HCT116 (cell line): ENCODE measurements around the gene ATCAY. TPM values are rescaled to one million over a fixed set of nuclear protein-coding genes. Genes with fewer than 3 reads are reported as not detected.

Experiments used
- ATAC-seq: fragments of 200-7000 bp; cut with Tn5 transposase; 2 replicates; pipeline ENCODE4 v1.9.1; 2020; ENCODE audit warnings: mild to moderate bottlenecking, moderate library complexity
- BruUV-seq: library from RNA; stranded (reverse); fragments of 400-500 nt; replicated peaks from 2 replicates; lab custom pipeline; 2021; lab: Mats Ljungman, UMichigan
- CTCF ChIA-PET: fragments of 300-600 bp; sonication (Branson Sonifier 250); formaldehyde crosslinking; loops from one replicate; lab custom pipeline; 2021; ENCODE audit warnings: antibody characterized with exemption; lab: Charles Lee
- POLR2A ChIA-PET: fragments of 300-600, 350-600 bp; sonication (Branson Sonifier 250); formaldehyde crosslinking; loops from one replicate; lab custom pipeline; 2021; ENCODE audit warnings: antibody characterized with exemption; lab: Charles Lee
- RAD21 ChIA-PET, 2 experiments: fragments of 300-600 bp; sonication (Branson Sonifier 250); formaldehyde crosslinking; loops; one replicate each; lab custom pipeline; 2023; ENCODE audit warnings: low total read pairs in 2 of 2; ENCODE audit not compliant: uncharacterized antibody in 2 of 2, unreplicated experiment in 2 of 2, low non-redundant PET in 1 of 2; lab: Charles Lee
- DNase-seq: peaks from one replicate; pipeline ENCODE4 v3.0.0-alpha.2; 2010; ENCODE audit warnings: low read depth, low spot score
- H2AFZ ChIP-seq: fragments of 200-600 bp; shearing (Covaris generic), sonication (generic); 2 replicates; pipeline ENCODE4 v1.6.1; 2017; ENCODE audit warnings: low read depth, mixed run types, mixed read lengths, antibody characterized with exemption, low read length; ENCODE audit not compliant: poor library complexity, severe bottlenecking
- H3K27ac ChIP-seq: 2 replicates; pipeline ENCODE4 v1.5.1; 2012; ENCODE audit warnings: low read depth, low read length
- H3K27me3 ChIP-seq: fragments of 200-600 bp; sonication (generic); 2 replicates; pipeline ENCODE4 v1.6.1; 2016; ENCODE audit warnings: mixed run types, low read length, mixed read lengths; ENCODE audit not compliant: insufficient read depth
- H3K36me3 ChIP-seq, 2 experiments: fragments of 200-500 bp in 1 of 2; fragments of 200-600 bp in 1 of 2; sonication (Bioruptor generic) in 1 of 2; sonication (generic) in 1 of 2; 2 replicates each; pipeline versions ENCODE4 v1.5.1 to v1.6.1; 2014 to 2016; ENCODE audit warnings: low read length in 2 of 2, inconsistent platforms in 1 of 2, mixed read lengths in 1 of 2, mixed run types in 1 of 2; ENCODE audit not compliant: insufficient read depth in 2 of 2, control insufficient read depth in 1 of 2
- H3K4me1 ChIP-seq, 2 experiments: fragments of 200-600 bp in 1 of 2; sonication (generic) in 1 of 2; 2 replicates each; pipeline versions ENCODE4 v1.5.1 to v1.6.1; 2012 to 2017; ENCODE audit warnings: low read length in 2 of 2, inconsistent platforms in 1 of 2, mild to moderate bottlenecking in 1 of 2, mixed read lengths in 1 of 2, mixed run types in 1 of 2, moderate library complexity in 1 of 2; ENCODE audit not compliant: insufficient read depth in 2 of 2, control insufficient read depth in 1 of 2
- H3K4me2 ChIP-seq: fragments of 200-600 bp; sonication (generic); 2 replicates; pipeline ENCODE4 v1.6.1; 2017; ENCODE audit warnings: mixed run types, low read length, mixed read lengths
- H3K4me3 ChIP-seq, 2 experiments: fragments of 200-600 bp in 1 of 2; sonication (generic) in 1 of 2; replicated peaks in 1 of 2; 2 replicates each; pipeline ENCODE4 v1.5.1; 2011 to 2016; ENCODE audit warnings: low read length in 2 of 2, control low read depth in 1 of 2, low read depth in 1 of 2, mild to moderate bottlenecking in 1 of 2, mixed read lengths in 1 of 2, mixed run types in 1 of 2
- H3K79me2 ChIP-seq: fragments of 200-600 bp; sonication (generic); 2 replicates; pipeline ENCODE4 v1.6.1; 2017; ENCODE audit warnings: mild to moderate bottlenecking, mixed run types, low read length, moderate library complexity, mixed read lengths; ENCODE audit not compliant: insufficient read depth
- H3K9ac ChIP-seq: fragments of 200-600 bp; sonication (generic); 2 replicates; pipeline ENCODE4 v1.6.1; 2016; ENCODE audit warnings: low read length, mixed read lengths
- H3K9me2 ChIP-seq: fragments of 200-600 bp; sonication (generic), shearing (Covaris generic); 2 replicates; pipeline ENCODE4 v1.6.1; 2017; ENCODE audit warnings: mixed run types, mild to moderate bottlenecking, moderate library complexity; ENCODE audit not compliant: insufficient read depth
- H3K9me3 ChIP-seq, 2 experiments: fragments of 200-500 bp in 1 of 2; fragments of 200-600 bp in 1 of 2; sonication (Bioruptor generic) in 1 of 2; sonication (generic) in 1 of 2; 2 replicates each; pipeline ENCODE4 v1.6.1; 2014 to 2017; ENCODE audit warnings: low read length in 2 of 2, mixed read lengths in 2 of 2, inconsistent platforms in 1 of 2, low read depth in 1 of 2, mild to moderate bottlenecking in 1 of 2, mixed run types in 1 of 2, moderate library complexity in 1 of 2; ENCODE audit not compliant: control insufficient read depth in 1 of 2, insufficient read depth in 1 of 2
- H4K20me1 ChIP-seq: fragments of 200-600 bp; sonication (generic), shearing (Covaris generic); 2 replicates; pipeline ENCODE4 v1.6.1; 2017; ENCODE audit warnings: mixed run types, mild to moderate bottlenecking, moderate library complexity; ENCODE audit not compliant: insufficient read depth
- ELF1 ChIP-seq: IDR thresholded peaks from 2 replicates; pipeline ENCODE4 v1.6.1; 2012; ENCODE audit warnings: low read depth, borderline replicate concordance
- EZH2 ChIP-seq: fragments of 200-600 bp; sonication (generic); IDR thresholded peaks from 2 replicates; pipeline ENCODE4 v1.6.1; 2017; ENCODE audit warnings: antibody characterized with exemption, mixed run types
- EZH2phosphoT487 ChIP-seq: fragments of 200-600 bp; IDR thresholded peaks from 2 replicates; pipeline ENCODE4 v1.6.1; 2018; ENCODE audit warnings: antibody characterized with exemption, borderline replicate concordance
- FOSL1 ChIP-seq: IDR thresholded peaks from 2 replicates; pipeline ENCODE4 v1.6.1; 2012; ENCODE audit warnings: low read depth
- POLR2A ChIP-seq: IDR thresholded peaks from 2 replicates; pipeline ENCODE4 v1.7.0; 2011; ENCODE audit warnings: borderline replicate concordance; ENCODE audit not compliant: insufficient read depth, insufficient read length; ENCODE audit errors: extremely low read depth
- POLR2AphosphoS5 ChIP-seq: IDR thresholded peaks from 2 replicates; pipeline ENCODE4 v1.6.1; 2011; ENCODE audit warnings: mild to moderate bottlenecking, low read depth, low read length, moderate library complexity
- SIN3A ChIP-seq: IDR thresholded peaks from 2 replicates; pipeline ENCODE4 v1.6.1; 2012; ENCODE audit warnings: low read depth
- SP1 ChIP-seq: IDR thresholded peaks from 2 replicates; pipeline ENCODE4 v1.6.1; 2012; ENCODE audit warnings: low read depth
- ZFX ChIP-seq: fragments of 450-650 bp; IDR thresholded peaks from 2 replicates; pipeline ENCODE4 v1.6.1; 2017
- intact Hi-C: fragments of 100-400 bp; cut with micrococcal nuclease; formaldehyde crosslinking; loops from 2 replicates; pipeline ENCODE4 v1.10.0; 2022
- total RNA-seq: library from RNA; stranded (reverse); gene quantifications from one replicate; pipeline ENCODE4 v1.2.1, GENCODE V29; 2021; ENCODE audit not compliant: unreplicated experiment

ATCAY gene
- total RNA-seq, 1 experiment from 2014 or later, result not detected

- Histone ChIP-seq H3K79me2 (no peaks in the 10 kb centered on the region), H3K4me2 (no peak overlapping the region), H2AFZ (no peak overlapping the region), H3K4me1 (no peaks in the 10 kb centered on the region)
- intact Hi-C loops, result no loop called here
- RAD21 ChIA-PET, result no interaction called here
- DNase-seq (no peak), ATAC-seq (no peak)
- TF ChIP-seq SIN3A (no peak), POLR2A (no peak), SP1 (no peak), ELF1 (no peak), ZFX (no peak), FOSL1 (no peak)
- TF ChIP-seq, all 23 proteins: peak for 0
- no peak overlapping the region for H3K27ac ChIP-seq
- H3K36me3 ChIP-seq, result no peaks in the 10 kb centered on the region
- H4K20me1 ChIP-seq, result no peaks in the 10 kb centered on the region
- CTCF ChIA-PET, result no interaction called here
- BruUV-seq, result no TSS peak
- peaks cover 3% of the 10 kb centered on the region; the same call in 1 of the 2 replicates for H3K27me3 ChIP-seq
- H3K9me3 ChIP-seq, result no peaks in the 10 kb centered on the region
- H3K4me3 ChIP-seq, result no peak overlapping the region
- POLR2A ChIA-PET, result no interaction called here
- H3K9ac ChIP-seq, result no peak overlapping the region
- H3K9me2 ChIP-seq, result no peaks in the 10 kb centered on the region
Observed at GRCh38 chr19:3866910-3867638, 13.4 kb upstream of the ATCAY start.

- no peaks in the 10 kb centered on the region for H3K36me3 ChIP-seq
- CTCF ChIA-PET, result no interaction called here
- H3K9ac ChIP-seq, result no peak overlapping the region
- no TSS peak for BruUV-seq
- RAD21 ChIA-PET, result no interaction called here
- no peaks in the 10 kb centered on the region for H3K9me2 ChIP-seq
- TF ChIP-seq EZH2phosphoT487, result no peak
- TF ChIP-seq POLR2AphosphoS5, result no peak
- no peak for TF ChIP-seq EZH2
- no peaks in the 10 kb centered on the region for H4K20me1 ChIP-seq
- no peak for DNase-seq
- no peak overlapping the region for H3K4me3 ChIP-seq
- no peaks in the 10 kb centered on the region for H3K79me2 ChIP-seq
- intact Hi-C loops, result no loop called here
- no peak overlapping the region for H3K27ac ChIP-seq
- POLR2A ChIA-PET, result no interaction called here
- H3K27me3 ChIP-seq, result peaks cover 3% of the 10 kb centered on the region; the same call in 1 of the 2 replicates
- no peaks in the 10 kb centered on the region for H3K9me3 ChIP-seq
- H3K4me1 ChIP-seq, result no peaks in the 10 kb centered on the region
- H2AFZ ChIP-seq, result no peak overlapping the region
- no peak for ATAC-seq
- H3K4me2 ChIP-seq, result no peak overlapping the region
Observed at GRCh38 chr19:3867971-3868769, 12.3 kb upstream of the ATCAY start.
